ENCODE data around the gene PDE4D. TPM values are rescaled to one million over a fixed set of nuclear protein-coding genes. Genes with fewer than 3 reads are reported as not detected.
"Not testable (repeated sequence)": the region's sequence is repeated elsewhere in the genome, so short reads cannot be mapped to it uniquely, and the experiment has no call there.

Gene PDE4D
- total RNA-seq, 1 donor from 2014 or later, result 55.9 TPM

- ATAC-seq (no peak), DNase-seq (ENCODE audit: low spot score) (no peak)
- intact Hi-C loops (cut with DNase I), result loop anchor here (10.0 kb wide), 1 partner anchor 114 kb away; no protein-coding TSS in a partner anchor
Observed at GRCh38 chr5:59008816-59009473, 884.6 kb downstream of the PDE4D start.

- intact Hi-C loops (cut with DNase I), result loop anchor here (10.0 kb wide), 1 partner anchor 113 kb away; no protein-coding TSS in a partner anchor
- no peak for DNase-seq (ENCODE audit: low spot score)
- ATAC-seq, result peak; percentile 52
Observed at GRCh38 chr5:59007460-59008063, 886.0 kb downstream of the PDE4D start.

GRCh38 chr5:59005934-59006701, 887.4 kb downstream of the PDE4D start:
- intact Hi-C loops (cut with DNase I), result loop anchor here (10.0 kb wide), 1 partner anchor 111 kb away; no protein-coding TSS in a partner anchor
- ATAC-seq (no peak), DNase-seq (ENCODE audit: low spot score) (no peak)

- intact Hi-C loops (cut with DNase I), result loop anchor here (10.0 kb wide), 1 partner anchor 109 kb away; no protein-coding TSS in a partner anchor
- no peak for ATAC-seq
- no peak for DNase-seq (ENCODE audit: low spot score)
Observed at GRCh38 chr5:59003641-59004040, 889.9 kb downstream of the PDE4D start.

GRCh38 chr5:59003124-59003523, 890.4 kb downstream of the PDE4D start:
- no peak for DNase-seq (ENCODE audit: low spot score)
- intact Hi-C loops (cut with DNase I), result loop anchor here (10.0 kb wide), 1 partner anchor 108 kb away; no protein-coding TSS in a partner anchor
- ATAC-seq, result no peak

GRCh38 chr5:59002162-59002825, 891.2 kb downstream of the PDE4D start:
- intact Hi-C loops (cut with DNase I), result loop anchor here (10.0 kb wide), 1 partner anchor 107 kb away; no protein-coding TSS in a partner anchor
- no peak for ATAC-seq
- DNase-seq (ENCODE audit: low spot score), result no peak

- ATAC-seq, result no peak
- intact Hi-C loops (cut with DNase I), result loop anchor here (10.0 kb wide), 1 partner anchor 107 kb away; no protein-coding TSS in a partner anchor
- DNase-seq (ENCODE audit: low spot score), result no peak
Observed at GRCh38 chr5:59001716-59002115, 891.8 kb downstream of the PDE4D start.

- no peak for ATAC-seq
- no peak for DNase-seq (ENCODE audit: low spot score)
- intact Hi-C loops (cut with DNase I), result loop anchor here (10.0 kb wide), 1 partner anchor 106 kb away; no protein-coding TSS in a partner anchor
Observed at GRCh38 chr5:59001154-59001553, 892.4 kb downstream of the PDE4D start.

GRCh38 chr5:59000211-59000610, 893.3 kb downstream of the PDE4D start:
- ATAC-seq (no peak), DNase-seq (ENCODE audit: low spot score) (no peak)
- intact Hi-C loops (cut with DNase I), result loop anchor here (10.0 kb wide), 1 partner anchor 105 kb away; no protein-coding TSS in a partner anchor

GRCh38 chr5:58999804-59000203, 893.7 kb downstream of the PDE4D start:
- ATAC-seq, result no peak

GRCh38 chr5:58998544-58998943, 895.0 kb downstream of the PDE4D start:
- intact Hi-C loops (cut with DNase I), result no loop called here
- ATAC-seq (no peak), DNase-seq (ENCODE audit: low spot score) (no peak)

More at GRCh38 chr5:58999804-59000203, 893.7 kb downstream of the PDE4D start:
- intact Hi-C loops (cut with DNase I), result loop anchor here (10.0 kb wide), 1 partner anchor 105 kb away; no protein-coding TSS in a partner anchor
- no peak for DNase-seq (ENCODE audit: low spot score)

GRCh38 chr5:58995779-58996178, 897.7 kb downstream of the PDE4D start:
- ATAC-seq; DNase-seq (ENCODE audit: low spot score); intact Hi-C loops (cut with DNase I): not testable (repeated sequence)

GRCh38 chr5:58993461-58993860, 900.1 kb downstream of the PDE4D start:
- ATAC-seq (no peak), DNase-seq (ENCODE audit: low spot score) (no peak)
- intact Hi-C loops (cut with DNase I), result no loop called here

- no peak for ATAC-seq
- intact Hi-C loops (cut with DNase I), result no loop called here
- DNase-seq (ENCODE audit: low spot score), result no peak
Observed at GRCh38 chr5:58988938-58989337, 904.6 kb downstream of the PDE4D start.

GRCh38 chr5:58987193-58987592, 906.3 kb downstream of the PDE4D start:
- intact Hi-C loops (cut with DNase I), result no loop called here
- no peak for ATAC-seq
- no peak for DNase-seq (ENCODE audit: low spot score)

- intact Hi-C loops (cut with DNase I), result no loop called here
- no peak for ATAC-seq
Observed at GRCh38 chr5:58986281-58986680, 907.2 kb downstream of the PDE4D start.

GRCh38 chr5:58985759-58986158, 907.8 kb downstream of the PDE4D start:
- no peak for ATAC-seq
- no peak for DNase-seq (ENCODE audit: low spot score)
- intact Hi-C loops (cut with DNase I), result no loop called here

More at GRCh38 chr5:58986281-58986680, 907.2 kb downstream of the PDE4D start:
- no peak for DNase-seq (ENCODE audit: low spot score)

- intact Hi-C loops (cut with DNase I), result no loop called here
- ATAC-seq (no peak), DNase-seq (ENCODE audit: low spot score) (no peak)
Observed at GRCh38 chr5:58985311-58985710, 908.2 kb downstream of the PDE4D start.

Data from sciatic nerve (tissue), 2 donors.